Measurements from ENCODE around the gene CYBA. TPM values are rescaled to one million over a fixed set of nuclear protein-coding genes. Genes with fewer than 3 reads are reported as not detected.

Gene CYBA
- total and polyA plus RNA-seq, 9 of the 15 experiments (the other 6 are each of a cell fraction or from before 2014, with no cell fraction given): 0.34 to 683 (median 93.0) TPM

GRCh38 chr16:88686439-88687253 is 35.8 kb upstream of the CYBA start, which contains the start of gene SNAI3 (continued):
- peak; percentile 79 for TF ChIP-seq CCNT2 (IDR thresholded peaks at IDR 0.05; ENCODE audit: borderline replicate concordance, extremely low read depth, insufficient read length, low read depth, low read length)
- TF ChIP-seq HMGN3 (IDR thresholded peaks at IDR 0.05; ENCODE audit: borderline replicate concordance, extremely low read depth, insufficient read length, low read depth, low read length): peak; percentile 82
- peak; percentile 70 for TF ChIP-seq RBFOX2 (IDR thresholded peaks at IDR 0.05; ENCODE audit: low read depth, low read length)
- 0 out of 4 replicates have a peak, but pooled peaks of 1 of the 2 experiments have one; percentile 26 for TF ChIP-seq FOXK2 (conservative IDR thresholded peaks at IDR 0.05 in 1 of 2, IDR thresholded peaks at IDR 0.05 in 1 of 2; ENCODE audit: low read depth in 2 of 2)
- no peak for TF ChIP-seq NCOA4 (IDR thresholded peaks at IDR 0.05; ENCODE audit: partially characterized antibody)
- TF ChIP-seq L3MBTL2 (IDR thresholded peaks at IDR 0.05): peak; percentile 96
- TF ChIP-seq TRIM25 (IDR thresholded peaks at IDR 0.05; ENCODE audit: borderline replicate concordance): no peak
- 0 out of 2 replicates have a peak, but pooled peaks have one; percentile 46 for TF ChIP-seq HLTF (IDR thresholded peaks at IDR 0.05)
- TF ChIP-seq SMAD4 (CRISPR knock-in tag; conservative IDR thresholded peaks at IDR 0.05): 0 out of 2 replicates have a peak, but pooled peaks have one; percentile 26
- TF ChIP-seq, protein P1, sequence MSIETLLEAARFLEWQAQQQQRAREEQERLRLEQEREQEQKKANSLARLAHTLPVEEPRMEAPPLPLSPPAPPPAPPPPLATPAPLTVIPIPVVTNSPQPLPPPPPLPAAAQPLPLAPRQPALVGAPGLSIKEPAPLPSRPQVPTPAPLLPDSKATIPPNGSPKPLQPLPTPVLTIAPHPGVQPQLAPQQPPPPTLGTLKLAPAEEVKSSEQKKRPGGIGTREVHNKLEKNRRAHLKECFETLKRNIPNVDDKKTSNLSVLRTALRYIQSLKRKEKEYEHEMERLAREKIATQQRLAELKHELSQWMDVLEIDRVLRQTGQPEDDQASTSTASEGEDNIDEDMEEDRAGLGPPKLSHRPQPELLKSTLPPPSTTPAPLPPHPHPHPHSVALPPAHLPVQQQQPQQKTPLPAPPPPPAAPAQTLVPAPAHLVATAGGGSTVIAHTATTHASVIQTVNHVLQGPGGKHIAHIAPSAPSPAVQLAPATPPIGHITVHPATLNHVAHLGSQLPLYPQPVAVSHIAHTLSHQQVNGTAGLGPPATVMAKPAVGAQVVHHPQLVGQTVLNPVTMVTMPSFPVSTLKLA (conservative IDR thresholded peaks at IDR 0.05): peak; percentile 52 to 79
- peak; percentile 84 to 85 for TF ChIP-seq NRF1 (conservative IDR thresholded peaks at IDR 0.05 in 1 of 2, IDR thresholded peaks at IDR 0.05 in 1 of 2)
- TF ChIP-seq CBX3 (IDR thresholded peaks at IDR 0.05; ENCODE audit: borderline replicate concordance in 1 of 2, low read length in 2 of 2): peak in 1 of 2 experiments; percentile 52; a peak in 1 of 3 replicates
